ENCODE results near the gene C9orf78. TPM values are rescaled to one million over a fixed set of nuclear protein-coding genes. Genes with fewer than 3 reads are reported as not detected.
A peak's percentile ranks its signal among the peaks of the same experiment; 100 is the strongest.

Gene C9orf78
- total and polyA plus RNA-seq, 2 of the 8 experiments (the other 6 are each of a cell fraction or from before 2014, with no cell fraction given): 17.4 to 40.6 TPM

- Histone ChIP-seq H3K9ac (replicated peaks in 1 of 4; ENCODE audit: extremely low read depth in 1 of 4, low read depth in 3 of 4, low read length in 3 of 4) (peak overlapping the region in 3 of 4 experiments; percentile 34 to 58 (median 41); a peak in 4 of 7 replicates), H4K5ac (ENCODE audit: insufficient read length, low read depth, low read length) (peak overlapping the region; percentile 48), H3K36me3 (ENCODE audit: control insufficient read depth in 2 of 4, insufficient read depth in 4 of 4, low read length in 3 of 4) (peaks cover 14 to 37% (median 24%) of the 10 kb centered on the region in 4 experiments), H3K4me1 (replicated peaks in 1 of 4; ENCODE audit: control insufficient read depth in 3 of 4, insufficient read depth in 4 of 4, low read length in 3 of 4) (peaks cover 0 to 5% (median 4%) of the 10 kb centered on the region in 4 experiments; a peak in 5 of 7 replicates), H3K27ac (ENCODE audit: low read depth, low read length) (0 out of 2 replicates have a peak overlapping the region, but pooled peaks have one; percentile 29), H3K56ac (replicated peaks; ENCODE audit: insufficient read length, low read depth, low read length) (peak overlapping the region; percentile 17), H2BK12ac (ENCODE audit: low read depth, low read length) (no peak overlapping the region), H2AFZ (ENCODE audit: low read length) (0 out of 2 replicates have a peak overlapping the region, but pooled peaks have one; percentile 46), H2BK15ac (ENCODE audit: low read length) (no peak overlapping the region), H3K18ac (ENCODE audit: extremely low read depth, low read length) (no peak overlapping the region), H4K8ac (ENCODE audit: extremely low read depth, insufficient read depth, low read length) (peak overlapping the region; percentile 71; the same call in 1 of the 2 replicates), H4K20me1 (replicated peaks in 1 of 2; ENCODE audit: control insufficient read depth in 1 of 2, insufficient read depth in 2 of 2, low read length in 2 of 2) (peaks cover 2 to 4% of the 10 kb centered on the region in 2 experiments), H3K4ac (replicated peaks; ENCODE audit: insufficient read length, low read depth, low read length) (no peak overlapping the region), H3K4me2 (ENCODE audit: insufficient read depth in 1 of 2, low read depth in 2 of 2, low read length in 2 of 2) (peak overlapping the region; percentile 88 to 99), H3K27me3 (replicated peaks in 1 of 4; ENCODE audit: control insufficient read depth in 3 of 4, extremely low read depth in 1 of 4, insufficient read depth in 3 of 4, low read length in 3 of 4) (no peaks in the 10 kb centered on the region), H3K9me3 (ENCODE audit: insufficient read depth in 2 of 2, low read depth in 1 of 2, low read length in 1 of 2) (no peaks in the 10 kb centered on the region), H4K91ac (replicated peaks; ENCODE audit: insufficient read length, low read length) (no peak overlapping the region), H3K79me1 (ENCODE audit: low read depth, low read length) (peaks cover 6% of the 10 kb centered on the region), H3K4me3 (ENCODE audit: extremely low read depth in 1 of 4, insufficient read depth in 2 of 4, low read depth in 3 of 4, low read length in 4 of 4) (peak overlapping the region; percentile 75 to 100 (median 87)), H2BK120ac (replicated peaks; ENCODE audit: low read depth, low read length) (no peak overlapping the region), H2BK5ac (ENCODE audit: low read depth, low read length) (no peak overlapping the region), H2BK20ac (ENCODE audit: low read length) (no peak overlapping the region), H3K79me2 (ENCODE audit: control insufficient read depth in 1 of 2, insufficient read depth in 2 of 2, low read length in 2 of 2) (peaks cover 0 to 11% of the 10 kb centered on the region in 2 experiments; a peak in 2 of 4 replicates), H3K23me2 (ENCODE audit: low read depth, low read length) (peaks cover 5% of the 10 kb centered on the region; the same call in 1 of the 2 replicates), H3K14ac (ENCODE audit: insufficient read length) (no peak overlapping the region), H3K23ac (ENCODE audit: insufficient read length) (no peak overlapping the region), H2AK5ac (ENCODE audit: low read depth, low read length) (no peak overlapping the region)
- ChIA-PET POLR2A (ENCODE audit: partially characterized antibody) (interaction anchor here (0.6 to 2.4 kb wide), 4 partner anchors 9 to 93 kb away, joined by 3 to 8 read pairs (median 4); partner anchors contain the start of gene TOR1B), CTCF (ENCODE audit: partially characterized antibody) (interaction anchor here (1.1 kb wide), 1 partner anchor 11 kb away, joined by 3 read pairs; no protein-coding TSS in a partner anchor)
- 47% methylated on average over 18 of the region's 26 CpGs; no CpG with 5 or more reads in 1 of the 2 experiments for WGBS, 2 experiments (ENCODE audit: extremely low coverage in 1 of 2, insufficient coverage in 1 of 2, insufficient read length in 1 of 2, insufficient replicate concordance in 2 of 2, low coverage in 1 of 2, low lambda C conversion rate in 2 of 2, missing lambda C conversion rate in 1 of 2)
- TF ChIP-seq SP2 (IDR thresholded peaks at IDR 0.05; ENCODE audit: low read length): no peak
- TF ChIP-seq POLR2A (IDR thresholded peaks at IDR 0.05; ENCODE audit: control extremely low read depth in 1 of 2, low read depth in 2 of 2, low read length in 2 of 2): 0 out of 3 replicates have a peak, but pooled peaks of 1 of the 2 experiments have one; percentile 28
- DNase-seq (ENCODE audit: low read depth in 1 of 2, low spot score in 2 of 2) (peak in 1 of 2 experiments; percentile 55), FAIRE-seq (no peak)
Observed at GRCh38 chr9:129822898-129823541, 12.1 kb downstream of the C9orf78 start.
